DMS 273 (cell line): ENCODE results near the gene DOHH.

ENCODE experiments used
- DNase-seq: peaks from one replicate; lab custom pipeline; 2025; ENCODE audit not compliant: unreplicated experiment; lab: John Stamatoyannopoulos, UW

Gene DOHH

GRCh38 chr19:3505598-3506383 lies 5.3 kb upstream of the DOHH start, which contains the start of gene FZR1:
TSS of gene FZR1 (plus strand) at chr19:3506311. CDS start at chr19:3522990, 16,679 bp downstream.
- DNase-seq = peak; percentile 99

- no peak for DNase-seq
These were observed 4.3 kb upstream of the DOHH start for GRCh38 chr19:3504735-3505134.

- no peak for DNase-seq
These were observed 2.6 kb upstream of the DOHH start for GRCh38 chr19:3503036-3503572.

GRCh38 chr19:3501780-3502179 lies 1.3 kb upstream of the DOHH start:
- no peak for DNase-seq

- peak; percentile 39 for DNase-seq
These were observed 591 bp downstream of the DOHH start for GRCh38 chr19:3499738-3500428.

GRCh38 chr19:3497757-3498520 lies 2.5 kb downstream of the DOHH start:
- no peak for DNase-seq

GRCh38 chr19:3496392-3497273 lies 3.8 kb downstream of the DOHH start:
- DNase-seq = no peak

GRCh38 chr19:3494559-3494958 lies 5.9 kb downstream of the DOHH start:
- peak; percentile 29 for DNase-seq

GRCh38 chr19:3494051-3494450 lies 6.4 kb downstream of the DOHH start:
- peak; percentile 55 for DNase-seq

GRCh38 chr19:3493651-3494050 lies 6.8 kb downstream of the DOHH start:
- DNase-seq = no peak

- DNase-seq = no peak
These were observed 7.6 kb downstream of the DOHH start for GRCh38 chr19:3492919-3493318.

- no peak for DNase-seq
These were observed 8.2 kb downstream of the DOHH start for GRCh38 chr19:3492131-3492839.

GRCh38 chr19:3491396-3492119 lies 8.9 kb downstream of the DOHH start:
- no peak for DNase-seq

- DNase-seq = no peak
These were observed 17.2 kb downstream of the DOHH start, which contains the start of gene SMIM44 for GRCh38 chr19:3483226-3483628. TSS of gene SMIM44 (minus strand) at chr19:3483441. CDS start at chr19:3483403, 38 bp downstream.

GRCh38 chr19:3482507-3483225 lies 17.8 kb downstream of the DOHH start:
- peak; percentile 52 for DNase-seq

GRCh38 chr19:3481241-3482090 lies 19.0 kb downstream of the DOHH start:
- no peak for DNase-seq

- no peak for DNase-seq
These were observed 19.9 kb downstream of the DOHH start, which contains the start of gene SMIM24 for GRCh38 chr19:3480383-3481091. TSS of gene SMIM24 (minus strand) at chr19:3480525. CDS start at chr19:3480463, 62 bp downstream.
